G401 (cell line): ENCODE data around the gene BMERB1. TPM values are rescaled to one million over a fixed set of nuclear protein-coding genes. Genes with fewer than 3 reads are reported as not detected.

ENCODE experiments used
- DNase-seq: peaks from one replicate; pipeline ENCODE4 v3.0.0-alpha.2; 2015; ENCODE audit warnings: low spot score
- in situ Hi-C: cut with HindIII; loops from 2 replicates; pipeline ENCODE4 v1.10.0; 2016; ENCODE audit warnings: low sequenced_read_pairs, mixed read lengths
- total RNA-seq: library from RNA; depleted of rRNA; stranded (reverse); fragments of >200 nt; shearing (Covaris generic); gene quantifications from 2 replicates; pipeline ENCODE4 v1.2.3, GENCODE V29; 2014

BMERB1 gene
- total RNA-seq, 1 experiment from 2014 or later: 32.9 TPM

- in situ Hi-C loops: no loop called here
Measured at GRCh38 chr16:15487336-15488284, 53.2 kb downstream of the BMERB1 start.

GRCh38 chr16:15489016-15489415 lies 54.6 kb downstream of the BMERB1 start:
- in situ Hi-C loops: no loop called here
- DNase-seq: no peak

More at GRCh38 chr16:15487336-15488284, 53.2 kb downstream of the BMERB1 start:
- DNase-seq: no peak

- in situ Hi-C loops: no loop called here
- no peak for DNase-seq
Measured at GRCh38 chr16:15490123-15490711, 55.8 kb downstream of the BMERB1 start.

- in situ Hi-C loops: no loop called here
- no peak for DNase-seq
Measured at GRCh38 chr16:15491411-15491810, 57.0 kb downstream of the BMERB1 start.

GRCh38 chr16:15492091-15492740 lies 57.8 kb downstream of the BMERB1 start:
- DNase-seq: no peak
- in situ Hi-C loops: no loop called here

GRCh38 chr16:15493466-15494180 lies 59.2 kb downstream of the BMERB1 start:
- peak; percentile 14 for DNase-seq
- in situ Hi-C loops: no loop called here

- DNase-seq: no peak
- in situ Hi-C loops: no loop called here
Measured at GRCh38 chr16:15494236-15494635, 59.8 kb downstream of the BMERB1 start.

GRCh38 chr16:15495898-15496297 lies 61.5 kb downstream of the BMERB1 start:
- in situ Hi-C loops: no loop called here
- no peak for DNase-seq

GRCh38 chr16:15498427-15499175 lies 64.2 kb downstream of the BMERB1 start:
- in situ Hi-C loops: no loop called here
- DNase-seq: no peak

- in situ Hi-C loops: no loop called here
- no peak for DNase-seq
Measured at GRCh38 chr16:15502041-15502725, 67.8 kb downstream of the BMERB1 start.

- DNase-seq: no peak
- in situ Hi-C loops: loop anchor here (5.0 kb wide), 1 partner anchor 59 kb away; no protein-coding TSS in a partner anchor
Measured at GRCh38 chr16:15506441-15506840, 72.1 kb downstream of the BMERB1 start.

- in situ Hi-C loops: loop anchor here (5.0 kb wide), 1 partner anchor 60 kb away; no protein-coding TSS in a partner anchor
- DNase-seq: no peak
Measured at GRCh38 chr16:15507301-15507958, 73.0 kb downstream of the BMERB1 start.

- DNase-seq: no peak
- in situ Hi-C loops: loop anchor here (5.0 kb wide), 1 partner anchor 61 kb away; no protein-coding TSS in a partner anchor
Measured at GRCh38 chr16:15507959-15508627, 73.7 kb downstream of the BMERB1 start.

- DNase-seq: no peak
- in situ Hi-C loops: loop anchor here (5.0 kb wide), 1 partner anchor 62 kb away; no protein-coding TSS in a partner anchor
Measured at GRCh38 chr16:15509051-15509592, 74.7 kb downstream of the BMERB1 start.

- DNase-seq: no peak
- in situ Hi-C loops: loop anchor here (5.0 kb wide), 1 partner anchor 63 kb away; no protein-coding TSS in a partner anchor
Measured at GRCh38 chr16:15509593-15510535, 75.5 kb downstream of the BMERB1 start.
